ENCODE measurements around the gene GLUD1.
"Not testable (repeated sequence)": the region's sequence is repeated elsewhere in the genome, so short reads cannot be mapped to it uniquely, and the experiment has no call there.

DNA sequence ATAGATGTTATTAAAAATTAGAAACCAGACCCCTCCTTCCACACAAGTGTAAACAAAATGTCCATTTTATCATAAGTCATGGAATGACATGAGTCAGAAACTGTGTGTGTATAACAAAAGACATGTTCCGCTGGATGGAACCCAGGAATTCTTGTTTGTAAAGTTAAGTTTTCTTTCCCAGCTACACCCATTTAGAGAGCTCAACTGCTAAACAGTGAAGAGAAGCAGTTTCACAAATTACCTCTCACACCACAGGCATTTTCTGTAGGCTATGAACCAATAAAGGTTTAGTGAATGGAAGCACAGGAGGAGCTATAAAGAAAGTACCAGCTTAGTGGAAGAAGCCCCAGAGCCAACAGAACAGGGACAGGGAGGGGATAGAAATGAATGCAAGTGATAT is 12.4 kb downstream of the GLUD1 start:
- TF ChIP-seq CTCF (IDR thresholded peaks at IDR 0.05); PHF8 (IDR thresholded peaks at IDR 0.05; ENCODE audit: borderline replicate concordance, low read depth); RCOR1 (IDR thresholded peaks at IDR 0.05; ENCODE audit: low read depth, low read length); CHD2 (IDR thresholded peaks at IDR 0.05; ENCODE audit: low read length, partially characterized antibody); E2F6 (IDR thresholded peaks at IDR 0.05; ENCODE audit: borderline replicate concordance, low read depth); POLR2A (IDR thresholded peaks at IDR 0.05; ENCODE audit: low read length); HES2 (IDR thresholded peaks at IDR 0.05); KDM5A (IDR thresholded peaks at IDR 0.05); EP300 (IDR thresholded peaks at IDR 0.05); JUNB (IDR thresholded peaks at IDR 0.05); ZFP36 (IDR thresholded peaks at IDR 0.05; ENCODE audit: borderline replicate concordance, partially characterized antibody); SREBF2 (IDR thresholded peaks at IDR 0.05); CEBPB (IDR thresholded peaks at IDR 0.05): not testable (repeated sequence)
- TF ChIP-seq, protein P1, sequence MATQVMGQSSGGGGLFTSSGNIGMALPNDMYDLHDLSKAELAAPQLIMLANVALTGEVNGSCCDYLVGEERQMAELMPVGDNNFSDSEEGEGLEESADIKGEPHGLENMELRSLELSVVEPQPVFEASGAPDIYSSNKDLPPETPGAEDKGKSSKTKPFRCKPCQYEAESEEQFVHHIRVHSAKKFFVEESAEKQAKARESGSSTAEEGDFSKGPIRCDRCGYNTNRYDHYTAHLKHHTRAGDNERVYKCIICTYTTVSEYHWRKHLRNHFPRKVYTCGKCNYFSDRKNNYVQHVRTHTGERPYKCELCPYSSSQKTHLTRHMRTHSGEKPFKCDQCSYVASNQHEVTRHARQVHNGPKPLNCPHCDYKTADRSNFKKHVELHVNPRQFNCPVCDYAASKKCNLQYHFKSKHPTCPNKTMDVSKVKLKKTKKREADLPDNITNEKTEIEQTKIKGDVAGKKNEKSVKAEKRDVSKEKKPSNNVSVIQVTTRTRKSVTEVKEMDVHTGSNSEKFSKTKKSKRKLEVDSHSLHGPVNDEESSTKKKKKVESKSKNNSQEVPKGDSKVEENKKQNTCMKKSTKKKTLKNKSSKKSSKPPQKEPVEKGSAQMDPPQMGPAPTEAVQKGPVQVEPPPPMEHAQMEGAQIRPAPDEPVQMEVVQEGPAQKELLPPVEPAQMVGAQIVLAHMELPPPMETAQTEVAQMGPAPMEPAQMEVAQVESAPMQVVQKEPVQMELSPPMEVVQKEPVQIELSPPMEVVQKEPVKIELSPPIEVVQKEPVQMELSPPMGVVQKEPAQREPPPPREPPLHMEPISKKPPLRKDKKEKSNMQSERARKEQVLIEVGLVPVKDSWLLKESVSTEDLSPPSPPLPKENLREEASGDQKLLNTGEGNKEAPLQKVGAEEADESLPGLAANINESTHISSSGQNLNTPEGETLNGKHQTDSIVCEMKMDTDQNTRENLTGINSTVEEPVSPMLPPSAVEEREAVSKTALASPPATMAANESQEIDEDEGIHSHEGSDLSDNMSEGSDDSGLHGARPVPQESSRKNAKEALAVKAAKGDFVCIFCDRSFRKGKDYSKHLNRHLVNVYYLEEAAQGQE (IDR thresholded peaks at IDR 0.05): not testable (repeated sequence)
